Ecto neural progenitor cell (in vitro differentiated cells): ENCODE results near the gene SBK2.
"Not testable (repeated sequence)": the region's sequence is repeated elsewhere in the genome, so short reads cannot be mapped to it uniquely, and the experiment has no call there.

ENCODE experiments used
- DNase-seq: peaks from one replicate; pipeline ENCODE4 v3.0.0-alpha.2; 2018; ENCODE audit warnings: low spot score

SBK2 gene

DNA sequence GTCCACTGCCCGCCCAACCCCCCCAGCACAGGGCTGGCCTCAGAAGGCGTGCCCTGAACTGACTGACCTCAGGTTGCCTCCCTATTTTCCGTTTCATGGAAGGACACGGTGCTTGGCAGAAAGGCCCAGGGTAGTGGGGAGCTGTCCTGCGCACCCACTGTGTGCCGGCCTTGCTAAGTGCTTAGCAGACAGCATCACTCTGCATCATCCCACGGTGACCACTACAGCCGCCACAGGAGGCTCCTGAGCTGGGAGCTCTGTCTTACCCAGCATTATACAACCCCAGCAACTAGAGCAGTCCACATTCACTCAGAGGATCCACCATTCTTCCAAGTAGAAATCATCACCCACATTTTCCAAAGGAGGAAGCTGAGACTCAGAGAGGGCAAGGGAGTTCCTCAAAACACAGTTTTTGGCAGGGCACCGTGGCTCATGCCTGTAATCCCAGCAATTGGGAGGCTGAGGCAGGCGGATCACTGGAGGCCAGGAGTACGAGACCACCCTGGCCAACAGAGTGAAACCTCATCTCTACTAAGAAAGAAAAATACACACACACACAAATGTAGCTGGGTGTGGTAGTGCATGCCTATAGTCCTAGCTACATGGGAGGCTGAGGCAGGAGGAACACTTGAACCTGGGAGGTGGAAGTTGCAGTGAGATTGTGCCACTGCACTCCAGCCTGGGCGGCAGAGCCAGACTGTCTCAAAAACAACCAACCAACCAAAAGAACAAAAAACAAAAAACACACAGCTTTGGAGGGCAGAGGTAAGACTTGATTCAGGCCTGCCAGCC is 1.6 kb downstream of the SBK2 start:
- DNase-seq = no peak

DNA sequence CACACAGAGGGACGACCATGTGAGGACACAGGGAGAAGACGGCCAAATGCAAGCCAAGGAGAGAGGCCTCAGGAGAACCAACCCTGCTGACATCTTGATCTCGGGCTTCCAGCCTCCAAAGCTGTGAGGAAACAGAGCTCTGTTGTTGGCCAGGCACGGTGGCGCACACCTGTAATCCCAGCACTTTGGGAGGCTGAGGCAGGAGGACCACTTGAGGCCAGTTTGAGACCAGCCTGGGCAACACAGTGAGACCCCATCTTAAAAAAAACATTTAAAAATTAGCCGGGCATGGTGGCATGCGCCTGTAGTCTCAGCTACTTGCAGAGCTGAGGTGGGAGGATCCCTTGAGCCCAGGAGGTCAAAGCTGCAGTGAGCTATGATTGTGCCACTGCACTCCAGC is 2.7 kb downstream of the SBK2 start:
- not testable (repeated sequence) for DNase-seq

DNA sequence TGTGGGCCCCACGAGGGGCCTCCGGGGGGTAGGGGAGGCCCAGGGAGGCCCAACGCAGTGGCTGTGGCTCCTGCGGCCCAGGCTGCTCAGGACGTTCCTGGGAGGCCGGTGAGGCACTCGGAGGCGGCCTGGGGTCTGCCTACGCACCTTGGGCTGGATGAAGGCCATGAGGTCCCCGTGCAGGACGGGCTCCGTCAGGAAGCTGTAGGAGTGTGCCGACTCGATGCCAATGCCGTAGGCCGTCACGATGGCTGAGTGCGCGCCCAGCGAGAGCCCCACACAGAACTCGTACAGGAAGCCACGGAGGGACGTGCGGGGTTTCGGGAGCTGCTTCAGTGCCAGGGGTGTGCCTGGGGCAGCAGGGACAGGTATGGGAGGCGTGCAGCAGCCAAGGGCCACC is 5.9 kb downstream of the SBK2 start:
- no peak for DNase-seq

DNA sequence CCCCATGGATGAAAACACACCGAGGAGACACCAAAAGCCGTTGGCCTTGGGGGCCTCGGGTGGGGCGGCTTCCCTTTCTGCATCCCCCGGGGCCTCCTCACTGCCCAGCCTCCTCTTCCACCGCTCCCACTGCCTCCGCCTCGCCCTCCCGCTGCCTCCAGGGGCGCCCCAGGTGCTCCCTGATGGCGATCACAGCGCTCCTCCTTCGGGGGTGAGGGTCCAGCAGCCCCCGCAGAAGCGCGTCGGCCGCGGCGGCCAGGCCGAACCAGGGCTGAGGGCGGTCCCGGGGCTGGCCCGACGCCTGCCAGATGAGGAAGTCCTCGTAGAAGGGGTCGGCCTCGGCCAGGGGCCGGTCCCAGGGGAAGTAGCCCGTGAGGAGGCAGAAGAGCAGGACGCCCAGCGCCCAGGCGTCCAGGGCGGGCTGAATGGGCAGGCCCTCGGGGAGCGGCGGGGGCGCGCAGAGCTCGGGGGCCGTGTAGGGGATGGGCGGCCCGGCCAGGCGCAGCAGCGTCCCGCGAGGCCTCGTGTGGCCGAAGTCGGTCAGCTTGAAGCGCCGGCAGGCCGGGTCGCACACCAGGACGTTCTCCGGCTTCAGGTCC is 7.2 kb downstream of the SBK2 start:
- no peak for DNase-seq

DNA sequence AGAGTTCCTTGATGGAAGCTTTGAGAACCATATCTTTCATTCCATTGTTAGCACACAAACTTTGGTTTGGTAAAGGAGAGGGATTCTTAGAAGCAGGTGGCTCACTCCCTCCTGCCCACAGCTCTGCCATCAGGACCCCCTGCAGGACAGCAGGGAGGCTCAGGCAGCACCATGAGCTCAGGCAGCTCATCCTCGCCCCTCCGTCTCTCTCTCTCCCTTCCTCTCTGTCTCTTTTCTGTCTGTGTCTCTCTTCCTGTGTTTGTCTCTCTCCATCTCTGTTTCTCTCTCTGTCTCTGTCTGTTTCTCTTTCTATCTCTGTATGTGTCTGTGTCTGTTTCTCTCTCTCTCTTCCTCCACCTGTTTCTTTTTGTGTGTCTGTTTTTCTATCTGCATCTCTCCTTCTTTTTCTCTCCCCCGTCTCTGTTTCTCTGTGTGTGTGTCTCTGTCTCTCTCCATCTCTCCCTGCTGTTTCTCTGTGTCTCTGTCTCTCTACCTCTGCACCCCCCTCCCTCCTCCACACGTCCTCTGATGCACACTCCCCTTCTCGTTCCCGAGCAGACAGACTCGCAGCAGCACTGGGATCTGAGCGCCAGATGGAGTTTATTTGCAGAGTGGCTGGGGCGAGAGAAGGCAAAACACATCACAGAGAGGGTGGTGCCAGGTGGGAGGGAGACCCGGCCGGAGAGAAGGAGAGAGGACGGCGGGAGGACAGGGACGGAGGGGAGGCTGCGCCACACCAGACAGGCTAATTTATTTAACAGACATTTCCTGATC is 8.7 kb downstream of the SBK2 start:
- no peak for DNase-seq

DNA sequence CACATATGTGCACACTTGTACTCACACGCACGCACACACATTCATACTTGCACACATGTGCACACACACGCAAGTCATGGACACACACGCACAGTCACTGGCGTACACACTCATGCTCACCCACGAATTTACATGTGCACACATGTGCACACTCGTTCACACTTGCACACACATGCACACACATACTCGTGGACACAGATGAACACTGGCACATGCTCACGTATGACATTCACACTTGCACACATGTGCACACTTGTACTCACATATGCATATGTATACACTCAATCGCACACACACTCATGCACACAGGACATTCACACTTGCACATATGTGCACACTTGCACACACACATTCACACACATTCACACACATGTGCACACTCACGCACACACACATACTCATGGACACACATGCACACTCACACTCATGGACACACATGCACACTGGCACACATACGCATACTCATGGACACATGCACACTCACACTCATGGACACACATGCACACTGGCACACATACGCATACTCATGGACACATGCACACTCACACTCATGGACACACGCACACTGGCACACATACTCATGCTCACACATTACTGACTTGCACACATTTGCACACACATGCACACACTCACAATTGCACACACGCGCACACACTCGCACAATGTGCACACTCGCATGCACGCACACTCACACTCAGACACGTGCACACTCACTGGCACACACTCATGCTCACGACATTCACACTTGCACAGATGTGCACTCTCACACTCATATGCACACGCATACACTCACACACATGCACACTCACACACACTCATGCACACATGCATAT is 9.5 kb downstream of the SBK2 start:
- DNase-seq = no peak

DNA sequence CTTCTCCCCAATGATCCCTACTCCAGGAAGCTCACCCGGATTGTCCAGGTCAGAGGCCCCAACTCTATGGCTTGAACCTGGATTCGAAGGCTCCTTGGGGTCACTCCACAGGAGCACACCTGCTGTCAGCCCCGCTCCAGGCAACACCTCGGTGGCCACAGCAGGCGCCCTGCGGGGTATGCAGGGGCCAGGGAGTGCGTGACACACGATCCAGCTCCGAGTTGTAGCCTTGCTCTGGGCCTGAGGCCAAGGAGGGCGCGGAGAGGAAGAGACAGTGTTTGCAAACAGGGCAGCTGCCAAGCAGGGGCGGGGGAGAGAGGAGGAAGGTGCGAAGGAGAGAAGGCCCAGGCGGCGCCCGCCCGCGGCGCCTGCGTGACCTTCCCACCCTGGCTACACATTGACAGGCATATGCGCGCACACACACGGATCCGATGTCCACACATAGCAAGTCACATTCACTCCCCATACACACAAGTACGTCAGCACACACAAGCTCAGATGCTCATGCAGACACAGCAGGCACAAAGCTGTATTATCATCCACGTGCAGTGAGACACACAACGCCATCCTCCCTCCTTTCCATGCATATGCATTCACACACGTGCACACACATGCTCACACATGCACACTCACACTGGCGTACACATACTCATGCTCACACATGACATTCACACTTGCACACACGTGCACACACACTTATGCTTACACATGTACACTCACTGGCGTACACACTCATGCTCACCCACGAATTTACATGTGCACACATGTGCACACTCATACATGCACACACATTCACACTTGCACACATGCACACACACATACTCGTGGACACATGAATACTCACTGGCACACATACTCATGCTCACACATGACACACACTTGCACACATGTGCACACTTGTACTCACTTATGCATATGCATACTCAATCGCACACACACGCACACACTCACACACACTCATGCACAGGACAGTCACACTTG is 10.4 kb downstream of the SBK2 start:
- no peak for DNase-seq

DNA sequence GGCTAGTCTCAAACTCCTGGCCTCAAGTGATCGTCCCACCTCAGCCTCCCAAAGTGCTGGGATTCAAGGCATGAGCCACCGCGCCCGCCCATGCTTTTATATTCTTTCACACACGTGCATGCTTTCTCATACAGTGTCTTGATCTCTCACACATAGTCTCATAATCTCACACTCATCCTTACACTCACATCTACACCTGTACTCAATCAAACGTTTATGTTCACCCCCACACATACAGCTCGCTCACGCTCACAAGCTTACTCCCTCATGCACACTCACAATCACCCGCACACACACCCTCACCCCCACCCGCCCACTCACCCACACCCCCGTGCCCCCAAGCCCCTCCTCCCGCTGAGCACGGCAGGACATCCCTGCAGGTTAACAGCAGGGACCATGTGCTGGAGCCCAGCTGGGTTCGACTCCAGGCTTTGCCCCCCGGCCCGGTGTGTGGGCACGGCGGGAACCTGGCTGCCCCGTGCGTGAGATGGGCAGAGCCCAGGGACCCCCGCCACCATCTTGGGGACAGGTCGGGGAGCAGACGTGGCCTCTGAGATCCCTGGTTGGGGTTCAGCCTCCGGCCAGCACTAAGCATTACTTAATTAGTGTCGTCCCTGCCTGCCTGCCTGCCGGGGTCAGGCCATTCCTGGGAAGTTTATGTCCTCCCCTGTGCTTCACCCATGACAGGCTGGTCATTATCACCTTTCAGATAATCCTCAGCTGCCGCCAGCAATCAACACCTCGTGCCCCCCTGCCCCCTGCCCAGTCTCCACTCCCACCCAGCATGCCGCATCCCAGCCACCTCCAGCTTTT is 11.4 kb downstream of the SBK2 start:
- DNase-seq = no peak

DNA sequence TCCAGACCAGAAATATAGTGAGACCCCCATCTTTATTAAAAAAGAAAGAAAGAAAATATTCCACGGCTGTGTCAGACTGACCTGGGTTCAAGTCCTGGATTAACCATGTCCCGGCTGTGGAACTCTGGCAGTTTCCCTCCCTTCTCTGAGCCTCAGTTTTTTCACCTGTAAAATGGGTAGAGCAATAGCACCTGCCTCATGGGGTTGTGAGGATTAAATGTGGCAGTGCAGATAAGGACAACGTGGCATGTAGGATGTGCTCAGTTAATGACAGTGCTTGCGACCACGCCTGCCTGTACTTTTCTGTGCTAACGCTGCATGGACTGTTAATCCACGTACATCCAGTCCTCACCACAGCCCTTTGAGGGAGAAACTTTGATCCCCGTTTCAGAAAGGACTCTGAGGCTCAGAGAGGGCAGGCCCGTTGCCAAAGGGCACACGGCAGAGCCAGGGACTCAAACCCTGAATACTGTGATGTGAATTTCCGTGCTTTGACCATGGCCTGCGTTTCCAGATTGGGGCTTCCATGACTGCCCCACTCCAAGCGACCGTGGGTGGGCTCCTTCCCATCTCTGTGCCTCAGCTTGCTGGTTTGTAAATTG is 16.1 kb downstream of the SBK2 start:
- DNase-seq = no peak

DNA sequence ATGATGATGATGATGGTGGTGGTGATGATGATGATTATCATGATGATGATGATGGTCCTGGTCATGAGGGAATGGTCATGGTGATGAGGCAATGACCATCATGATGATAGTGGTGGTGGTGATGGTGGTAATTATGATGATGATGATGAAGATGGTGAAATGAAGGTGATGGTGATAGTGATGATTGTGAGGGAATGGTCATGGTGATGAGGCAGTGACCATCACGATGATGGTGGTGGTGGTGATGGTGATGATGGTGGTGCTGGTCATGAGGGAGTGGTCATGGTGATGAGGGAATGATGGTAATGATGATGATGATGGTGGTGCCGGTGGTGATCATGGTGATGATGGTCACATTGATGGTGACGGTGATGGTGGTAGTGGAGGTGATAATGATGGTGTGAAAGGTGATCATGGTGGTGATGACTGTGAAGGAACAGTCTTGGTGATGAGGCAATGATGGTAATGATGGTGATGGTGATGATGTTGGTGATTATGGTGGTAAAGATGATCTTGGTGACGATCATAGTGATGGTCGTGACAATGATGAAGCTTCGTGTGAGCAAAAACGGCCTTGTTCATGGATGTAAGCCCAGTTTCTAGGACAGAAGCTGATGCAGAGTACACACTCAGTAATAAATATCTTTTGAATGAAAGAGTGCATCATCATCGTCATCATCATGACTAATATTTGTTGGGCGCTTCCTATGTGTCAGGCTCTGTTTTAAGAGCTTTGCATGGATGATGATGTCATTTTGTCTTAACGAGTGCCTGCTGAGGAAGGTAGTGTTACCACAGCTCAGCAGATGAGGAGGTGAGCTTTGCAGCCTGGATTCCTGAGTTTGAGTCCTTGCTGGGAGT is 17.3 kb downstream of the SBK2 start:
- DNase-seq = no peak

DNA sequence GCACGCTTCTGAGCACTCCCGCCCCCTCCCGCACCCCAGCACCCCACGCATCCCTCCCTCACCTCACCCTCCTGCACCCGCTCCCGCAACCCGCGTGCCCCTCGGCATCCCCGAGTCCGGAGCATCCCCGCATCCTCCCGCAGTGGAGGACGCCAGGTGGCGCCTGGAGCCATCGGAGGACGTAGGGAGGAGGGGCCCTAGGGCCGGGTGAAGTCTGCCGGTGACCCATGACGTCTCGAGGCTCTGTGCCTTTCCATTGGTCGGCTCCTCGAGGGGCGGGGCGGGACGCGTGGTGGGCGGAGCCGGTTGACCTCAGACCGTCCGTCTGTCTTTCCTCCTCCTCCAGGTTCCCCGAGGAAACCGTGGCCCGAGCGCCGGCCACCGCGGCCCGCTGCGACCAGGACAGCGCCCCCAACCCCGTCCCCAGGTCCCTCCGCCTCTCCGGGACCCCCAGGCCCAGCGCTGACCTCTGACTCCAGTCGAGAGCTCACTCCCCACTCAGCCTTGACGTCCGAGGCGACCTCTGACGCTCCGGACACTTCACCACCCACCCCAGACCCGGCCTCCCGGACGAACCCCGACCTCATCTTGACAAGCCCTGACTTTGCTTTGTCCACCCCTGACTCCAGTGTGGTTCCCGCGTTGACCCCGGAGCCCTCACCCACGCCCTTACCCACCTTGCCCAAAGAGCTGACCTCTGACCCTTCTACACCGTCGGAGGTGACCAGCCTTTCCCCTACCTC is 19.9 kb downstream of the SBK2 start:
- peak; percentile 96 for DNase-seq

DNA sequence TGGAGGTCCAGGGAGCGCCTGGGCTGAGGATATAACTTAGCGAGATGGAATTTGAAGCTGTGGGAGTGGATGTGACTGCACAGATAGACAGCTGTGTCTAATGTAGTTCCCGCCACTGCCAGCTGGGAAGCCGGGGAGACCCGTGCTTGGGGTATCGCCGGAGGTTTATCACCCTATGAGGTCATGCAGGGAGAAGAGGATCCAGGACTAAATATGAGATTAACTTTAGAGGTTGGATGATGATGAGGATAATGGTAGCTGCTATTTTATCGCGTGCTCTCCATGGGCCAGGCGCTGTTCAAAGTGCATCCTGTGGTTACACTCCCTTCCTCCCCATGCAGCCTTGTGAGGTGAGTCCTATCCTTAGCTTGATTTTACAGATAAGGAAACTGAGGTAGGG is 28.8 kb downstream of the SBK2 start:
- DNase-seq = no peak

DNA sequence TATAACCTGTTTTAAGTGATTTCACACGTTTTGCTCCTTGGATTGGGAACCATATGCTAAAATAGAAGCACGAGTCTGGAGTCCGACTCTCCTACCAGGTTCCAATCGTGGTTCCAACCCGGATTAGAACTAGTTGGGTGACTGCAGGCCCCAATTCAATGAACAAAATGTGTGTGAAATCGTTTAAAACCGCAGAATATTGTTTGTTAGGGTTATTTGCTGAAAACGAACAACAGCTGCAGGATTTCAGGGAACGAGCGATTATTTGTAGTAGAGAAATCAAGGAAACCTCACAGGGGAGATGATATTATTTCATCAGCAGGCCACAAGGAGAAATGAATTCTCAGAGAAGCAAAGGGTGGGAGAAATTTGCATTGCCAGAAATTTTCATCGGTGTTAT is 32.0 kb downstream of the SBK2 start:
- DNase-seq = no peak

DNA sequence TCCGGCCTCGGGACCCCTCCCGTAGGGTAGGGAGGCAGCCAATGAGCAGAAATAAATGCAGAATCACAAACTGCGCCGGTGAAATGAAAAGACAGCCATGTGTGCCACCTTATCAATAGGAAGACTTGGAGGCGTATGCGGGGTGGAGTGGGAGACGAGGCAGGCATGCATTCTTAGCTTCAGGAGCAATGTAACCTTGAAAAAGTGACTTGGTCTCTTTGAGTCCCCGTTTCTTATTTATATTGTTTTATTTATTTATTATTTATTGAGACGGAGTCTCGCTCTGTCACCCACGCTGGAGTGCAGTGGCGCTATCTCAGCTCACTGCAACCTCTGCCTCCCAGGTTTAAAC is 32.7 kb downstream of the SBK2 start:
- DNase-seq = no peak

DNA sequence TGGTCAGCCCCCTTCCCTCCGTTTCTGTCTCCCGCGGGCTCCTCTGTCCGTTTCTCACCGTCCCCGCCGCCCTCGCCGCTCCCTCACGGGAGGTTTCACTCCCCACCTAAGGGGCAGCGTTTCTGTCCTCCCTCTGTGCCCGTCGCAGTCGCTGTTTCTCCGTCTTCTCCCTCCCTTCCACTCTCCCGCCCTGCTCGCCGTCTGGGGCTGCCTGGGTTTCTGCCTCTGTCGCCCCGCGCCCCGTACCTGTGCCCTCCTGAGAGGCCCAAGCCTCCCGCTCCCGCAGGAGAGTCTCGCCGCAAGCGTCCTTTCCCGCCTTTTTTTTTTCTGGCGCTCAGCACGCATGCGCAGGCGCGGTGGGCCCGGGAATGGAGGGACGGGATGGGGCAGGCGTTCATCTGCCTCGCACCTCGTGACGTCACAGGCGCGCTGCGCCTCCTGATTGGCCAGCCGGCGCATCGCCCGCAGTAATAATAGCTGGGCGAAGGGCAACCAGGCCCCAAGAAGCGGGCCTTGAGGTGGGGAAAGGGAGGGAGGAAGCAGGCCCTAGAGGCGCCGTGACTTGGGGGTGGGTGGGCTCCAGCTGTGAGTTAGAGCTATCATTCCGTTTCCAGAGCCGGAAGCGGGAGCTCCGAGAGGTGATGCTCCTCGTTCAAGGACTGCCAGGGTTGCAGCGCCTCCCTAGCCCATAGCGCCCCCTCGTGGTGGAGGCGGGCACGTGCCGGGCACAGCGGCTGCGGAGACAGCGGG is 33.3 kb downstream of the SBK2 start:
- DNase-seq = peak; percentile 96

DNA sequence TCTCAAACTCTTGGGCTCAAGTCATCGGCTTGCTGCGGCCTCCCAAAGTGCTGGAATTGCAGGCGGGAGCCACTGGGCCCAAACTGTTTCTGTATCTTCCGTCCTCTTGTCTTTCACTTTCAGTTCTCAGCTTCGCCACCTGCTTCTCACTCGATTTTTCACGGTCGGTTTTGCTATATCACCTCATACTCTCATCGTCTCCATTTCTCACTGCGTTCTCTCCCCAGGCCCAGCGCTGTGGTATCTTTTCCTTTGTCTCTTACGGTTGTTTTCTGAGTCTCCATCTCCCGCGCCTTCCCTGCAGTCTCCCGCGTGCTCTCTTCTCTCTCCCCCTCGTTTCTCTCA is 33.8 kb downstream of the SBK2 start:
- no peak for DNase-seq

DNA sequence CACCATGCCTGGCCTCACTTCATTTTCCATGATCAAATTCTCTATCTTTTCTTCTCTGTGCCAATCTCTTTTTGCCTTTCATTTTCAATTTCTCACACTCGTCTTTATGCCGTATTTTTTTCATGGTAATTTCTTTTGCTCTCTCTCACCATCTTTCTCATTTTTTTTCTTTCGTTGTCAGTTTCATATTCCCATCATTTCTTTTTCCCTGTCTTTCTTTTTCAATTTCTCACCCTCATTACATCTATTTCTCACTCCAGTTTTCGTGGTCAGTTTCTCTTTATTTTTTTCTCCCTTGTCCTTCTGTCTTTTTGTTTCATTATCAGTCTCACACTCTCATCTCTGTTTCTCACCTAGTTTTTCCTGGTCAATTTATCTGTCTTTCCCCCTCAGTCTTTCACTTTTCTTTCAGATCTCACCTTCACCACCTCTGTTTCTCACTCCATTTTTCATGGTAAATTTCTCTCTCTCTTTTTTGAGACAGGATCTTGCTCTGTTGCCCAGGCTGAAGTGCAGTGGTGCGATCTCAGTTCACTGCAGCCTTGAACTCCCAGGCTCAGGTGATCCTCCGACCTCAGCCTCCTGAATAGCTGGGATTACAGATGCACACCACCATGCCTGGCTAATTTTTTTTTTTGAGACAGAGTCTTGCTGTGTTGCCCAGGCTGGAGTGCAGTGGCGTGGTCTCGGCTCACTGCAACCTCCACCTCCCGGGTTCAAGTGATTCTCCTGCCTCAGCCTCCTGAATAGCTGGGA is 34.6 kb downstream of the SBK2 start:
- DNase-seq = no peak
